GM21447 (cell line): Measurements from ENCODE around the gene LPCAT3.

ENCODE experiments used
- ATAC-seq: cut with Tn5 transposase; IDR thresholded peaks from one replicate; pipeline ENCODE4 v1.9.1; 2021; ENCODE audit not compliant: unreplicated experiment

LPCAT3 gene

GRCh38 chr12:6965026-6965661 is 53.1 kb downstream of the LPCAT3 start:
- peak; percentile 43 for ATAC-seq

GRCh38 chr12:6964605-6965025 is 53.7 kb downstream of the LPCAT3 start:
- ATAC-seq = no peak

GRCh38 chr12:6963791-6964413 is 54.4 kb downstream of the LPCAT3 start:
- no peak for ATAC-seq

GRCh38 chr12:6963016-6963731 is 55.1 kb downstream of the LPCAT3 start:
- no peak for ATAC-seq

GRCh38 chr12:6962285-6963015 is 55.8 kb downstream of the LPCAT3 start:
- ATAC-seq = no peak

- no peak for ATAC-seq
These were observed 56.5 kb downstream of the LPCAT3 start for GRCh38 chr12:6961695-6962284.

- no peak for ATAC-seq
These were observed 57.0 kb downstream of the LPCAT3 start for GRCh38 chr12:6961278-6961694.

- peak; percentile 27 for ATAC-seq
These were observed 57.5 kb downstream of the LPCAT3 start for GRCh38 chr12:6960593-6961277.

GRCh38 chr12:6959805-6960592 is 58.3 kb downstream of the LPCAT3 start:
- no peak for ATAC-seq

- peak; percentile 49 for ATAC-seq
These were observed 59.0 kb downstream of the LPCAT3 start for GRCh38 chr12:6959058-6959804.

GRCh38 chr12:6958609-6959057 is 59.6 kb downstream of the LPCAT3 start:
- no peak for ATAC-seq

GRCh38 chr12:6957741-6958608 is 60.3 kb downstream of the LPCAT3 start:
- ATAC-seq = no peak

GRCh38 chr12:6957151-6957701 is 61.0 kb downstream of the LPCAT3 start:
- no peak for ATAC-seq

GRCh38 chr12:6956021-6956727 is 62.1 kb downstream of the LPCAT3 start:
- no peak for ATAC-seq

- ATAC-seq = no peak
These were observed 62.9 kb downstream of the LPCAT3 start for GRCh38 chr12:6955108-6956020.
